Renal cortical epithelial cell (primary cell): ENCODE measurements around the gene NMNAT3. TPM values are rescaled to one million over a fixed set of nuclear protein-coding genes. Genes with fewer than 3 reads are reported as not detected.
A peak's percentile ranks its signal among the peaks of the same experiment; 100 is the strongest.

ENCODE experiments used
- DNase-seq: peaks from one replicate; pipeline ENCODE4 v3.0.0-alpha.2; 2011; ENCODE audit warnings: low read depth
- total RNA-seq: library from RNA; depleted of rRNA; stranded (reverse); fragments of >200 nt; gene quantifications from 2 replicates; pipeline ENCODE4 v1.2.3, GENCODE V29; 2014

The NMNAT3 gene
- total RNA-seq, 1 donor from 2014 or later, result 11.9 TPM

DNA sequence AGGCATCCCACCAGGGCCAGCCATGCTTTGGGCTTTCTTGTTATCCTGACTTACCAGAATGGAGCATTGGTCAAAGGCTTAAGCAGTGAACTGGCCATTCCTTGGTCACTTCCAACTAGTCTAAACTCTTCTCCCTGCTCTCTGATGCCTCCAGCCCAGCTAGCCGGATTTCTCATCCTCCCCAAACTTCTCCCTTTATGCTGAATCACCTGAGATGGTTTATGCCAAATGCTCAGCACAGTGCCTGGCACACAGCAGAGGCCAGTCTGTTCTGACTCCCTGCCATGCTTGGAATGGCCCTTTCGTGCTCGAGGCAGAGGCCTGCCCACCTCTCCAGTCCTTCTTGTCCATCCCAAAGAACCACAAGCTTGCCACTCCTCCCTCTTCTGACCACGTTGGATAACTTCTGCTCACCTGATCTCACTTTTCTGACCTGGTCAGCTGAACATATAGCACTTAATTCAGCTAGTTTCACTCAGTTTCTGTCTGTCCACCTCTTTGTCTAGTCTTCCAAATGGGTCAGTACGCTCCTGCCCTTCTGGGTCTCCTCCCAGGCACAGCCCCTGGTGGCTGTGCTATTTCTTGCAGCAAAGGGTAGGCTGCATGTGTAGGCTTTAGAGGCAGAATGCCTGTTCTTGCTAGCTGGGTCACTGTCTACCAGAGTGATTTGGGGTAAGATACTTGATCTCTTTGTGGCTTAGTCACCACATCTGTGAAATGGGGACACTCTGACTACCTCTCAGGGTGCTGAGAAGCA lies 136.1 kb downstream of the NMNAT3 start:
- DNase-seq, result no peak

- DNase-seq, result no peak
Measured at GRCh38 chr3:139540651-139541531, 136.9 kb downstream of the NMNAT3 start.

- DNase-seq, result no peak
Measured at GRCh38 chr3:139538733-139539132, 139.0 kb downstream of the NMNAT3 start.

GRCh38 chr3:139537795-139538621 lies 139.8 kb downstream of the NMNAT3 start:
- DNase-seq, result no peak

DNA sequence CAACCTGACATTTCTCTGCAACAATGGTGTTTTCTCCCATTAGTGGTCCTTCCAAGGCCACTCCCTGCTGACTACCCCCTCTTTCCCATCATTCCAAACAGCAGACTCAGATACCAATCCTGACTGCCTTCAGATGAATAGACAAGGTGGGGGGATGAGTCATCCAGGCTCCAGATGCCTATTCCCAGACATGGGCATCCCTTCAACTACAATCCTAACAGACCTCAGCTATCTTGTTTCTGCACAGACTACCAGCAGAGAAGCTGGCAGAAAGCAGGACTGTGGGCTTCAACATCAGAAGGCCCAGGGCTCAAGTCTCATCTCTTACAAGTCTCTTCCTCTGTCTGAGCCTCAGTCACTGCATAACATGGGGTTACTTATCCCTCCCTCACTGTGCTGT lies 140.4 kb downstream of the NMNAT3 start:
- DNase-seq, result peak; percentile 77

DNA sequence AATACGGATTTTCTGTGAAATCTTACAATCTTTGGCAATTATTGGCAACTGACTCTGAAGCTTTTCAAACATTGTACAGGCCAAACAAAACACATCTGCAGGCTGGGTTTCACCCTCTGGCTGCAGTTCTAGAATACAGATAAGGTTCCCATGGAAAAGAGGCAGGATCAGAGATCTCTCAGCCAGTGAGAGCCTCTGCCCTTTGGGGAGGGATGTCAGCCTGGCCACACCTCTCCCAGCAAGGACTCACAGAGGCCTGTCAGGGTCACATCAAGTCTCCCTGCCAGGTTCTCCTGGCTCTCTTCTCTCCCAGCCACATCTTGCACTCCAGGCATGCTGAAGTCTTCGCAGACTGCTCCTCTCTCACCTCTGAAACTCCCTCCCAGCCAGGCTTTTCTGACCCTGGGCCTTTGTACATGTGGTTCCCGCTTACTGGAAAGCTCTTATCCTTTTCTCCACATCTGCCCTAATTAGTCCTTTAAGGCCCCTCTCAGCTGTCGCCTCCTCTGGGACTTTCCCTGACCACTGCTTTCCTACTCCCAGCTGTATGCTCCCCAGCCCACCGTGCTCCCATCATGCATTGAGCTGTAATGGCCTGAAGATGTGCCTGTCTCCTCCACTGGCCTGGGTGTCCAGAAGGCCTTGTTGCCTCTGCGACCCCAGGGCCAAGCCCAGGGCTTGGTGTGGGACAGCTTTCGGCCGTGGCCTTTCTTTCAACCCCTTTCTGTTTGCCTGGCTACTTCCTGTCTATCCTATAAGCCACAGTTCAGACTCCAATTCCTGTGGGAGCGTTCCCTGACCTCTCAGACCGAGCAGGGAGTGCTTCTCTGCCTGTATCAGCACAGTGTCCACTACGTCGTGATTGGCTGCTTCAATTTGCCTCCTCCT lies 142.5 kb downstream of the NMNAT3 start:
- no peak for DNase-seq

- DNase-seq, result peak; percentile 91
Measured at GRCh38 chr3:139534455-139534812, 143.3 kb downstream of the NMNAT3 start.

DNA sequence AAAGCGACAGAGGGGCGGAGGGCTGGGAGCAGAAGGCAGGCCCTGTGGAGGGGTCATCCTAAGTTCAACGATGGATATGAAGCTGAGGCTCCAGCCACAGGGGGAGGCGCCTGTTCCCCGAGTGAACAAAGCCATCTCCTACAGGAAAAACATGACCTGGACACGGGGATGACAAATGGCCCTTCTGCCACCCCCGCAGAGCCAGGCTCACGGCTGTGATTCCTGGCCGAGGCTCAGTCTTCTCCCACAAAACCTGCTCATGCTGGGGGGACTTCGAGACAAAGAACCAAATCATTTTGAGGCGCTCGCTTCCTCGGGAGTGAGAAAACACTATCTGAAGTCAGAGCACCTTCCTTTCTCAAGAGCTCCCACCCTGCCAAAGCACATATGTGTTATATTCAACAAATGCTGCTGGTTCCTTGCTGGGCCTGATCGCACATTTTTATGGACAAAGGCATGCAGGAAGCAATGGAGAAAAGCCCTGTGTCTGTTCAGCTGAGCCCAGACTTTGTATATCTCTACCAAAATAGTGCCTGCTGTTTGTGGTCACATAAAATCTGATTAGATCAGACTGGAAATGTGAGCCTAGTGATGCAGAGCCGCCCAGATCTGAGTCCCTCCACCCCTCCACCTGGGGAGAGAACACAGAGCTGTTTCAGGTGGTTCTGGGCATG lies 143.9 kb downstream of the NMNAT3 start:
- DNase-seq, result peak; percentile 67

DNA sequence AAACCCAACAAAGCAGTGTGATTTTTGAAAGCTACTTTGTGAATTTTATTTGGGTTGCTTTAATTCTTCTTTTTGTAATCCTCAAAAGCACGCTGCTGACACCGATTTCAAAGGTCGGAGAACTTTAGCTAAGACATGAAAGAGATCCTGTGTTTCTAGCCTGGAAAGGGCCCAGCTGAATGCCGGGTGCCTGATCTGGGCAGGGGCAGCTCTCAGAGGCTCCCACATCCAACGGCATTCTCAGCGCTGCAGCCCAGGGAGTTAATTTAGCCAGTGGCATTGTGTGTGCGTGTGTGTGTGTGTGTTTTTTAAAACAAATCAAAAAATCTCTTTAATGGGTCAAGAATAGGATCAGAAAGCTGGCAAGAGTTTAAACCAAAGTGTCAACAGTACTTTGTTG lies 144.8 kb downstream of the NMNAT3 start:
- DNase-seq, result no peak

GRCh38 chr3:139530717-139531116 lies 147.1 kb downstream of the NMNAT3 start:
- DNase-seq, result no peak

DNA sequence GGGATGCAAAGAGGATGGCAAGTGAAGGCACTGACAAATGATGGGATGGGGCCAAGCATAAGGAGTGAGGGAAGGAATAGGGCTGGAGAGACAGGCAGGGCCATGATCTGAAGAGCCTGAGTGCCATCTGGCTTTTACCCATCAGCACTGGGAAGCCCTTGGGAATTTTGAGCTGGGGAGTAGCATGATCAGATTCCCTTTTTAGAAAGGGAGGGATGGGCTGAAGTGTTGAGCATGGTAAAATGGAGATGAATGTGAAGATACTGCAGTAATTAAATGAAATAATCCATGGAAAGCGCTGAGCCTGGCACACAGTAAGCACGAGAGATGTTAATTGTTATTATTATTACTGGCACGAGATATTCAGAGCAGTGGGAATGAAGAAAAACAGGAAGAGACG lies 148.1 kb downstream of the NMNAT3 start:
- no peak for DNase-seq

DNA sequence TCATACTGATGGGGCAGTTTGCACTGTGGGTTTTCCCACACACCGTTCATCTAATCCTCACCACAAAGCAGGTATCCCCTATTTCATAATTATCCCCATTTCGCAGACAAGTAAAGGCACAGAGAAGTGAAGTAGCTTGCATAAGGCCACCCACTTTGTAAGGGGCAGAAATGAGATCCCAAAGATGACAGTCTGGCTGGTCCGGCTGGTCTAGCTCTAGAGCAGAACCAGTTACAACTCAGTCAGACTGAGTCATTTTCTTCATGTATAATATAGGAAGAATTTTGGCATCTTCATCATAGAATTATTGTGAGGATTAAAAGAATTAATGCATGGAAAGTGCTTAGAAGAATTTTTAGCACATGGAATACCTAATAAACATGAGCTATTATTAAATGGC lies 148.8 kb downstream of the NMNAT3 start:
- no peak for DNase-seq

GRCh38 chr3:139528281-139528680 lies 149.5 kb downstream of the NMNAT3 start:
- no peak for DNase-seq

DNA sequence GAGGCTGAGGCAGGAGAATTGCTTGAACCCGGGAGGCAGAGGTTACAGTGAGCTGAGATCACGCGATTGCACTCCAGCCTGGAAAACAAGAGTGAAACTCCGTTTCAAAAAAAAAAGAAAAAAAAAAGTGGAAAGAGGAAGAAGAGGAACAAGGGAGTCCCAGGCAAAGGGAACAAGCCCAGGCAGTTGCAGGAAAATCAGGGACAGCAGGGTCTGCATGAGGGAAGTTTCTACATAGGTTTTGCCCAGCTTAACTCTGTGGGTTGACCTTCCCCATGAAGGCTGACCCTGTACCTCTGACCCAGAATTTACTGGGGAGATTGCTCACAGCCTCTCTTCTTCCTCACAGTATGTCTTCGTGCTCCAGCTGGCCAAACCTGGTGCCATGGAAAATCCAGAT lies 150.5 kb downstream of the NMNAT3 start:
- no peak for DNase-seq

- no peak for DNase-seq
Measured at GRCh38 chr3:139526146-139526545, 151.6 kb downstream of the NMNAT3 start.

GRCh38 chr3:139524841-139525636 lies 152.7 kb downstream of the NMNAT3 start:
- DNase-seq, result no peak

GRCh38 chr3:139523718-139524117 lies 154.1 kb downstream of the NMNAT3 start:
- DNase-seq, result no peak

- DNase-seq, result no peak
Measured at GRCh38 chr3:139523166-139523565, 154.6 kb downstream of the NMNAT3 start.

- DNase-seq, result no peak
Measured at GRCh38 chr3:139522421-139522820, 155.4 kb downstream of the NMNAT3 start.

DNA sequence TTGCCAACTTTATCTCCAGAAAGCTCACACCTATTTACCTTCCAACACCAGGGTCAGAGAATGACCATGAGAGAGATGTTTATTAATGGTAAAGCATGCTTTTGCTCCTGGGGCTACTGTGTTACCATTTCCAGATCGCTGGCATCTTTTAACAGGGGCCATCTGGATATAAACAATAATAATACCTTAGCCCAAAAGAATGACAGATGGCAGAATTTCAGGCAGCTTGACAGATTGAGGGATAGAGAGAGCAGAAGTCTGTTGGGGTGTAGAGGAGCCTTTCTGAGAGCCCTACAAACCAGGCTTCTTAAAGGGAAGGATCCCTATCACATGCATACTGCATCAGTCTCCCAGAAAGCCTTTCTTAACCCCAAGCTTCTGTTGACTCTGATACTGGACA lies 156.0 kb downstream of the NMNAT3 start:
- DNase-seq, result no peak
